SU-DHL-6 (cell line): ENCODE data around the gene GBP4.

ENCODE experiments used
- H2AFZ ChIP-seq: fragments of 200-600 bp; sonication (generic); 2 replicates; pipeline ENCODE4 v1.6.1; 2014; ENCODE audit warnings: low read depth, mild to moderate bottlenecking, moderate library complexity, mixed read lengths, antibody characterized with exemption, low read length; ENCODE audit not compliant: severe bottlenecking
- H3F3A ChIP-seq: fragments of 200-600 bp; shearing (Covaris generic); 2 replicates; pipeline ENCODE4 v1.6.0; 2016; ENCODE audit warnings: antibody characterized with exemption, mild to moderate bottlenecking; ENCODE audit not compliant: insufficient read depth
- H3K27ac ChIP-seq: fragments of 200-600 bp; sonication (generic); 2 replicates; pipeline ENCODE4 v1.5.1; 2016; ENCODE audit warnings: low read depth, mild to moderate bottlenecking, low read length, moderate library complexity, mixed read lengths
- H3K27me3 ChIP-seq: fragments of 200-600 bp; sonication (generic), shearing (Covaris generic); 2 replicates; pipeline ENCODE4 v1.6.0; 2014; ENCODE audit warnings: mild to moderate bottlenecking, low read length
- H3K36me3 ChIP-seq: fragments of 200-600 bp; sonication (generic); 2 replicates; pipeline ENCODE4 v1.6.1; 2014; ENCODE audit warnings: mild to moderate bottlenecking, low read length, mixed read lengths
- H3K4me2 ChIP-seq: fragments of 300-600, 200-600 bp; shearing (Covaris generic), sonication (generic); 2 replicates; pipeline ENCODE4 v1.6.0; 2014; ENCODE audit warnings: low read length, low read depth, mild to moderate bottlenecking; ENCODE audit not compliant: poor library complexity, severe bottlenecking
- H3K4me3 ChIP-seq: fragments of 200-600 bp; sonication (generic); 2 replicates; pipeline ENCODE4 v1.5.1; 2014; ENCODE audit warnings: antibody characterized with exemption, low read length, mild to moderate bottlenecking, mixed read lengths; ENCODE audit not compliant: insufficient read depth, poor library complexity, severe bottlenecking
- H3K79me2 ChIP-seq: fragments of 200-600 bp; sonication (generic); 2 replicates; pipeline ENCODE4 v1.6.1; 2014; ENCODE audit warnings: mild to moderate bottlenecking, low read length, moderate library complexity; ENCODE audit not compliant: insufficient read depth
- H3K9ac ChIP-seq: fragments of 200-600 bp; sonication (generic); 2 replicates; pipeline ENCODE4 v1.7.0; 2014; ENCODE audit warnings: mild to moderate bottlenecking, low read length
- H3K9me2 ChIP-seq: fragments of 200-600 bp; sonication (generic); replicated peaks from 2 replicates; pipeline ENCODE4 v1.6.1; 2014; ENCODE audit warnings: low read length; ENCODE audit not compliant: insufficient read depth
- H3K9me3 ChIP-seq: fragments of 200-600 bp; sonication (generic); 2 replicates; pipeline ENCODE4 v1.6.1; 2014; ENCODE audit warnings: low read length, mixed read lengths; ENCODE audit not compliant: insufficient read depth
- H4K20me1 ChIP-seq: fragments of 200-600 bp; sonication (generic); 2 replicates; pipeline ENCODE4 v1.6.1; 2014; ENCODE audit warnings: low read depth, mild to moderate bottlenecking, antibody characterized with exemption, low read length, moderate library complexity, mixed read lengths
- EZH2phosphoT487 ChIP-seq: fragments of 200-600 bp; sonication (generic), shearing (Covaris generic); conservative IDR thresholded peaks from 2 replicates; pipeline ENCODE4 v1.6.1; 2018; ENCODE audit warnings: mild to moderate bottlenecking, antibody characterized with exemption, low read length, moderate library complexity, mixed read lengths
- TF ChIP-seq, protein P1 (sequence below): fragments of 200-600 bp; sonication (generic); IDR thresholded peaks from one replicate; pipeline ENCODE4 v1.5.1; 2017; ENCODE audit warnings: antibody characterized with exemption, mild to moderate bottlenecking, low read length, moderate library complexity; ENCODE audit not compliant: insufficient read depth, poor library complexity, severe bottlenecking

The GBP4 gene

GRCh38 chr1:89167590-89168230 is 31.0 kb downstream of the GBP4 start:
- Histone ChIP-seq H3K36me3 (no peaks in the 10 kb centered on the region), H2AFZ (no peak overlapping the region), H3K79me2 (no peaks in the 10 kb centered on the region), H3K27me3 (no peaks in the 10 kb centered on the region), H4K20me1 (no peaks in the 10 kb centered on the region), H3K9me3 (no peaks in the 10 kb centered on the region), H3K9ac (no peak overlapping the region), H3K4me2 (no peak overlapping the region), H3K9me2 (no peaks in the 10 kb centered on the region), H3F3A (no peaks in the 10 kb centered on the region), H3K4me3 (no peak overlapping the region), H3K27ac (no peak overlapping the region)
- TF ChIP-seq, protein P1, sequence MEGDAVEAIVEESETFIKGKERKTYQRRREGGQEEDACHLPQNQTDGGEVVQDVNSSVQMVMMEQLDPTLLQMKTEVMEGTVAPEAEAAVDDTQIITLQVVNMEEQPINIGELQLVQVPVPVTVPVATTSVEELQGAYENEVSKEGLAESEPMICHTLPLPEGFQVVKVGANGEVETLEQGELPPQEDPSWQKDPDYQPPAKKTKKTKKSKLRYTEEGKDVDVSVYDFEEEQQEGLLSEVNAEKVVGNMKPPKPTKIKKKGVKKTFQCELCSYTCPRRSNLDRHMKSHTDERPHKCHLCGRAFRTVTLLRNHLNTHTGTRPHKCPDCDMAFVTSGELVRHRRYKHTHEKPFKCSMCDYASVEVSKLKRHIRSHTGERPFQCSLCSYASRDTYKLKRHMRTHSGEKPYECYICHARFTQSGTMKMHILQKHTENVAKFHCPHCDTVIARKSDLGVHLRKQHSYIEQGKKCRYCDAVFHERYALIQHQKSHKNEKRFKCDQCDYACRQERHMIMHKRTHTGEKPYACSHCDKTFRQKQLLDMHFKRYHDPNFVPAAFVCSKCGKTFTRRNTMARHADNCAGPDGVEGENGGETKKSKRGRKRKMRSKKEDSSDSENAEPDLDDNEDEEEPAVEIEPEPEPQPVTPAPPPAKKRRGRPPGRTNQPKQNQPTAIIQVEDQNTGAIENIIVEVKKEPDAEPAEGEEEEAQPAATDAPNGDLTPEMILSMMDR, result no peak
- TF ChIP-seq EZH2phosphoT487, result no peak

DNA sequence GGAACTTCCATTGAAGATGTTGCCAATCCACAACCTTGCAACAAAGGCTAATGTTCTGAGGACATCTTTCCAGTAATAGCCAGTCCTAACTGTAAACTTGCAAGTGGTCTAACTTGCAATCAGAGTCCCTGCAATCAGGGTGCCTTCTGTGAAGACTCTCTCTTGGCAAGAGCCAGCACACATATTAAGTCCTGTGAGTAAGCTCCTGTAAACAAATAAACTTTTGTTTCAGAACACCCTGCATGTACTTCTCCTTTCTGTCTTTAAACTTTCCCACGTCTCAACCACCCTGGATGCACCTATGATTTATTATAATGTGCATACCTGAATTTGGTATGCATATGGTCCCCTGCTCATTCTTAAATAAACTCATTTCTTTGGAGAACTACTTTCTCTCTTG is 32.0 kb downstream of the GBP4 start:
- no peaks in the 10 kb centered on the region for H3F3A ChIP-seq
- H3K9me2 ChIP-seq, result no peaks in the 10 kb centered on the region
- no peaks in the 10 kb centered on the region for H3K79me2 ChIP-seq
- H3K4me2 ChIP-seq, result no peak overlapping the region
- no peak overlapping the region for H3K27ac ChIP-seq
- TF ChIP-seq EZH2phosphoT487, result no peak
- no peaks in the 10 kb centered on the region for H3K9me3 ChIP-seq
- H2AFZ ChIP-seq, result no peak overlapping the region
- H3K27me3 ChIP-seq, result no peaks in the 10 kb centered on the region
- no peaks in the 10 kb centered on the region for H4K20me1 ChIP-seq
- H3K4me3 ChIP-seq, result no peak overlapping the region
- H3K36me3 ChIP-seq, result no peaks in the 10 kb centered on the region
- no peak overlapping the region for H3K9ac ChIP-seq

DNA sequence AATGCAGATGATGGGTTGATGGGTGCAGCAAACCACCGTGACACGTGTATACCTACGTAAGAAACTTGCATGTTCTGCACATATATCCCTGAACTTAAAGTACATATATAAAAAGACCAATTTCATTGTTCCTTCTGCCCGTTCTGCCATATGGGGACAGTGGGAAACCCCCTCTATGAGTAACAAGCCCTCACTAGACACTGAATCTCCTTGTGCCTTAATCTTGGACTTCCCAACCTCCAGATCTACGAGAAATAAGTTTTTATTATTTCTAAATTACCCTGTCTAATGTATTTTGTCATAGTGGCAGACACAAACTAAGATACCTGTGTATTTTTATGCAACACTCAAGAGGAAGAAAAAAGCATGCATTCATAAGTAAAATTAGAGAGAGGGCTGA is 32.9 kb downstream of the GBP4 start:
- Histone ChIP-seq H2AFZ (no peak overlapping the region), H3K9ac (no peak overlapping the region), H3K4me2 (no peak overlapping the region), H4K20me1 (no peaks in the 10 kb centered on the region), H3K4me3 (no peak overlapping the region), H3K27me3 (no peaks in the 10 kb centered on the region), H3F3A (no peaks in the 10 kb centered on the region), H3K36me3 (no peaks in the 10 kb centered on the region), H3K9me3 (no peaks in the 10 kb centered on the region), H3K79me2 (no peaks in the 10 kb centered on the region), H3K27ac (no peak overlapping the region), H3K9me2 (no peaks in the 10 kb centered on the region)
- TF ChIP-seq, protein P1, result no peak
- TF ChIP-seq EZH2phosphoT487, result no peak

- H3K4me2 ChIP-seq, result no peak overlapping the region
- no peaks in the 10 kb centered on the region for H3K79me2 ChIP-seq
- no peaks in the 10 kb centered on the region for H3K9me3 ChIP-seq
- no peak overlapping the region for H3K9ac ChIP-seq
- no peaks in the 10 kb centered on the region for H3K27me3 ChIP-seq
- no peaks in the 10 kb centered on the region for H4K20me1 ChIP-seq
- no peaks in the 10 kb centered on the region for H3F3A ChIP-seq
- no peaks in the 10 kb centered on the region for H3K36me3 ChIP-seq
- TF ChIP-seq, protein P1, result no peak
- TF ChIP-seq EZH2phosphoT487, result no peak
- H3K9me2 ChIP-seq, result no peaks in the 10 kb centered on the region
- H2AFZ ChIP-seq, result no peak overlapping the region
- H3K4me3 ChIP-seq, result no peak overlapping the region
- H3K27ac ChIP-seq, result no peak overlapping the region
Measured at GRCh38 chr1:89151047-89151446, 47.7 kb downstream of the GBP4 start.
